HepG2 (cell line): ENCODE data around the gene MED12. TPM values are rescaled to one million over a fixed set of nuclear protein-coding genes. Genes with fewer than 3 reads are reported as not detected.

Experiments
- ATAC-seq: fragments of 200-7000 bp; cut with Tn5 transposase; 3 replicates; pipeline ENCODE4 v1.9.1; 2020; ENCODE audit warnings: mild to moderate bottlenecking, moderate library complexity
- BruUV-seq: library from RNA; stranded (reverse); fragments of 400-500 nt; replicated peaks from 2 replicates; lab custom pipeline; 2021; lab: Mats Ljungman, UMichigan
- CTCF ChIA-PET: fragments of 300-600 bp; formaldehyde crosslinking; extraction: SDS; loops from one replicate; lab custom pipeline; 2021; ENCODE audit warnings: low total read pairs, inconsistent platforms, low intra/inter-chr PET ratio; lab: Yijun Ruan, JAX
- POLR2A ChIA-PET: fragments of 350-600 bp; sonication (Branson Sonifier 250); formaldehyde crosslinking; loops from one replicate; lab custom pipeline; 2020; ENCODE audit warnings: antibody characterized with exemption, inconsistent platforms; lab: Yijun Ruan, JAX
- DNase-seq: peaks from one replicate; pipeline ENCODE4 v3.0.0-alpha.2; 2015; ENCODE audit warnings: low spot score
- FAIRE-seq: peaks from 3 replicates; lab custom pipeline; 2011; peaks lifted over from hg19 to GRCh38; lab: Jason Lieb, UNC
- H2AFZ ChIP-seq: one replicate; pipeline ENCODE4 v1.6.1; 2011; ENCODE audit warnings: low read length, inconsistent platforms
- H3K27ac ChIP-seq: fragments of 300-600 bp; 3 replicates; pipeline ENCODE4 v1.8.0; 2011; ENCODE audit warnings: mixed run types, mild to moderate bottlenecking, mixed read lengths, low read length, inconsistent platforms; ENCODE audit not compliant: insufficient read depth; ENCODE audit errors: extremely low read length
- H3K27me3 ChIP-seq, 2 experiments: fragments of 200-600 bp in 1 of 2; 2 replicates in 1 of 2; 3 replicates in 1 of 2; pipeline versions ENCODE4 v1.6.0 to v1.8.0; 2011; ENCODE audit warnings: low read length in 2 of 2, mild to moderate bottlenecking in 2 of 2, moderate library complexity in 2 of 2, inconsistent platforms in 1 of 2; ENCODE audit not compliant: insufficient read depth in 2 of 2, control insufficient read depth in 1 of 2
- H3K36me3 ChIP-seq, 2 experiments: fragments of 200-600 bp in 1 of 2; replicated peaks in 1 of 2; 2 replicates in 1 of 2; 3 replicates in 1 of 2; pipeline versions ENCODE4 v1.5.1 to v1.8.0; 2011; ENCODE audit warnings: low read length in 2 of 2, inconsistent platforms in 1 of 2; ENCODE audit not compliant: insufficient read depth in 2 of 2, control insufficient read depth in 1 of 2
- H3K4me1 ChIP-seq: 2 replicates; pipeline ENCODE4 v1.5.1; 2012; ENCODE audit warnings: low read length, inconsistent platforms; ENCODE audit not compliant: insufficient read depth
- H3K4me2 ChIP-seq: 2 replicates; pipeline ENCODE4 v1.6.0; 2011; ENCODE audit warnings: low read depth, low read length, inconsistent platforms
- H3K4me3 ChIP-seq, 3 experiments: fragments of 200-600 bp in 1 of 3; sonication (generic), shearing (Covaris generic) in 1 of 3; replicated peaks in 1 of 3; 2 replicates each; pipeline ENCODE4 v1.5.1; 2011 to 2016; ENCODE audit warnings: low read length in 3 of 3, inconsistent platforms in 2 of 3, low read depth in 2 of 3, mild to moderate bottlenecking in 2 of 3, control low read depth in 1 of 3, mixed read lengths in 1 of 3; ENCODE audit not compliant: insufficient read depth in 1 of 3
- H3K79me2 ChIP-seq: one replicate; pipeline ENCODE4 v1.6.1; 2011; ENCODE audit warnings: low read length, inconsistent platforms; ENCODE audit not compliant: insufficient read depth
- H3K9ac ChIP-seq: 2 replicates; pipeline ENCODE4 v1.6.0; 2011; ENCODE audit warnings: mild to moderate bottlenecking, low read depth, low read length, inconsistent platforms; ENCODE audit not compliant: insufficient read depth
- H3K9me3 ChIP-seq: 2 replicates; pipeline ENCODE4 v1.5.1; 2012; ENCODE audit warnings: mild to moderate bottlenecking, low read length
- H4K20me1 ChIP-seq: 2 replicates; pipeline ENCODE4 v1.6.0; 2011; ENCODE audit warnings: inconsistent platforms, mild to moderate bottlenecking, low read length, moderate library complexity; ENCODE audit not compliant: insufficient read depth
- CEBPZ ChIP-seq: IDR thresholded peaks from 2 replicates; pipeline ENCODE4 v1.6.1; 2012; ENCODE audit warnings: low read length, improper control_type of control experiment
- ESRRA ChIP-seq: sonication (generic); formaldehyde crosslinking; IDR thresholded peaks from 2 replicates; pipeline ENCODE4 v1.5.1; 2020; ENCODE audit warnings: mild to moderate bottlenecking, low read depth, missing genetic modification reagents
- GLI4 ChIP-seq: sonication (generic); formaldehyde crosslinking; IDR thresholded peaks from 2 replicates; pipeline ENCODE4 v1.5.1; 2020; ENCODE audit warnings: missing genetic modification reagents, mild to moderate bottlenecking, moderate library complexity, borderline replicate concordance
- HOXA3 ChIP-seq: sonication (generic); formaldehyde crosslinking; IDR thresholded peaks from 2 replicates; pipeline ENCODE4 v1.5.0; 2020; ENCODE audit warnings: missing genetic modification reagents
- NCOA2 ChIP-seq: sonication (generic); formaldehyde crosslinking; IDR thresholded peaks from 2 replicates; pipeline ENCODE4 v1.8.0; 2022; ENCODE audit warnings: inconsistent platforms
- TCF12 ChIP-seq, 2 experiments: fragments of 450-650 bp in 1 of 2; sonication (generic) in 1 of 2; formaldehyde crosslinking in 1 of 2; IDR thresholded peaks; 2 replicates each; pipeline versions ENCODE4 v1.6.1 to v1.8.0; 2017 to 2022; ENCODE audit warnings: antibody characterized with exemption in 1 of 2, mild to moderate bottlenecking in 1 of 2, missing genetic modification reagents in 1 of 2, moderate library complexity in 1 of 2
- USF2 ChIP-seq, 2 experiments: sonication (generic) in 1 of 2; formaldehyde crosslinking in 1 of 2; IDR thresholded peaks; 2 replicates each; pipeline versions ENCODE4 v1.5.1 to v1.6.1; 2011 to 2020; ENCODE audit warnings: borderline replicate concordance in 1 of 2, low read depth in 1 of 2, low read length in 1 of 2, mild to moderate bottlenecking in 1 of 2, missing genetic modification reagents in 1 of 2, moderate library complexity in 1 of 2
- ZMAT3 ChIP-seq: sonication (generic); formaldehyde crosslinking; conservative IDR thresholded peaks from 2 replicates; pipeline ENCODE4 v1.7.0; 2021; ENCODE audit warnings: missing genetic modification reagents
- ZNF17 ChIP-seq: sonication (generic); formaldehyde crosslinking; IDR thresholded peaks from 2 replicates; pipeline ENCODE4 v1.5.0; 2020; ENCODE audit warnings: mild to moderate bottlenecking, missing genetic modification reagents
- ZNF251 ChIP-seq: sonication (generic); formaldehyde crosslinking; IDR thresholded peaks from 2 replicates; pipeline ENCODE4 v1.9.0; 2021; ENCODE audit warnings: mild to moderate bottlenecking, missing genetic modification reagents
- ZNF34 ChIP-seq: sonication (generic); formaldehyde crosslinking; IDR thresholded peaks from 2 replicates; pipeline ENCODE4 v1.4.0; 2020; ENCODE audit warnings: mild to moderate bottlenecking, missing genetic modification reagents, borderline replicate concordance
- ZNF563 ChIP-seq: sonication (generic); formaldehyde crosslinking; IDR thresholded peaks from 2 replicates; pipeline ENCODE4 v1.8.0; 2022; ENCODE audit warnings: mild to moderate bottlenecking, moderate library complexity, missing genetic modification reagents
- ZNF747 ChIP-seq: sonication (generic); formaldehyde crosslinking; IDR thresholded peaks from 2 replicates; pipeline ENCODE4 v1.8.1; 2023; ENCODE audit warnings: missing genetic modification reagents, mild to moderate bottlenecking, borderline replicate concordance
- ZNF761 ChIP-seq: sonication (generic); formaldehyde crosslinking; conservative IDR thresholded peaks from 2 replicates; pipeline ENCODE4 v1.4.0; 2020; ENCODE audit warnings: mild to moderate bottlenecking, missing genetic modification reagents
- ZNF841 ChIP-seq: sonication (generic); formaldehyde crosslinking; IDR thresholded peaks from 2 replicates; pipeline ENCODE4 v1.8.1; 2023; ENCODE audit warnings: missing genetic modification reagents, borderline replicate concordance
- ZSCAN30 ChIP-seq: sonication (generic); formaldehyde crosslinking; IDR thresholded peaks from 2 replicates; pipeline ENCODE4 v1.5.0; 2020; ENCODE audit warnings: mild to moderate bottlenecking, missing genetic modification reagents
- WGBS: methylation state at CpG from one replicate; pipeline ENCODE4 v1.1.6; 2017; ENCODE audit warnings: low lambda C conversion rate; 5-methylcytosine and 5-hydroxymethylcytosine counted together
- in situ Hi-C: cut with HindIII; loops from 2 replicates; pipeline ENCODE4 v1.10.0; 2017; ENCODE audit warnings: low pct_unique_long_range_greater_than_20kb; ENCODE audit not compliant: extremely low pct_ligation_motif_present
- intact Hi-C: fragments of 100-400 bp; cut with micrococcal nuclease; formaldehyde crosslinking; loops from one replicate; pipeline ENCODE4 v1.10.0; 2022; ENCODE audit not compliant: unreplicated experiment
- polyA plus RNA-seq, 8 experiments: library from polyadenylated mRNA; depleted of rRNA in 3 of 8; stranded (reverse) in 7 of 8; unstranded in 1 of 8; fragments of >200 nt; fragmentation: Illumina TruSeq in 4 of 8; extraction: Trizol in 4 of 8; gene quantifications; 2 replicates each; pipeline versions ENCODE4 v1.2.1 to v1.2.3, GENCODE V29; 2011 to 2016; ENCODE audit warnings: low read depth in 4 of 8, missing spikeins in 1 of 8, mixed read lengths in 1 of 8; ENCODE audit not compliant: insufficient read depth in 1 of 8
- total RNA-seq, 5 experiments: library from RNA; depleted of rRNA; stranded (reverse); fragments of >200 nt; fragmentation: Illumina TruSeq; extraction: Trizol; gene quantifications; 2 replicates each; pipeline ENCODE4 v1.2.3, GENCODE V29; 2016; ENCODE audit warnings: low read depth in 1 of 5

Gene MED12
- total and polyA plus RNA-seq, 2 of the 13 experiments (the other 11 are each of a cell fraction or from before 2014, with no cell fraction given): 9.4 to 15.0 TPM

- no peaks in the 10 kb centered on the region for H3K36me3 ChIP-seq
- intact Hi-C loops: no loop called here
- in situ Hi-C loops: no loop called here
- DNase-seq (no peak), FAIRE-seq (no peak), ATAC-seq (no peak)
- no peak within 1 kb of the TSS for H3K9ac ChIP-seq
- H3K4me2 ChIP-seq: no peak within 1 kb of the TSS
- no TSS peak for BruUV-seq
- H3K27ac ChIP-seq: no peak within 1 kb of the TSS
- H3K27me3 ChIP-seq: no peaks in the 10 kb centered on the region
- peaks cover 23% of the 10 kb centered on the region for H3K4me1 ChIP-seq
- ChIA-PET CTCF (no interaction called here), POLR2A (interaction anchor here (0.8 kb wide), 1 partner anchor 12 kb away, joined by 3 read pairs; the partner anchor contains the start of gene MED12)
- no peaks in the 10 kb centered on the region for H3K79me2 ChIP-seq
- no peak within 1 kb of the TSS for H2AFZ ChIP-seq
- no peaks in the 10 kb centered on the region for H4K20me1 ChIP-seq
- H3K9me3 ChIP-seq: no peaks in the 10 kb centered on the region
- H3K4me3 ChIP-seq: no peak within 1 kb of the TSS
- 100% methylated on average over 1 of the region's 1 CpG for WGBS
- TF ChIP-seq TCF12 (IDR thresholded peaks at IDR 0.05) (no peak), TCF12 (CRISPR knock-in tag; IDR thresholded peaks at IDR 0.05) (no peak), CEBPZ (no peak), ZSCAN30 (CRISPR knock-in tag) (no peak), GLI4 (CRISPR knock-in tag) (no peak), ZNF747 (no peak), ZNF761 (CRISPR knock-in tag) (no peak), ZMAT3 (CRISPR knock-in tag) (no peak), ZNF34 (no peak), ZNF251 (CRISPR knock-in tag) (no peak), HOXA3 (CRISPR knock-in tag) (no peak), ZNF17 (CRISPR knock-in tag) (no peak), NCOA2 (no peak), ESRRA (CRISPR knock-in tag) (no peak), ZNF563 (no peak), USF2 (IDR thresholded peaks at IDR 0.05; ENCODE audit: low read depth, low read length) (no peak), USF2 (CRISPR knock-in tag; IDR thresholded peaks at IDR 0.05; ENCODE audit: borderline replicate concordance) (no peak), ZNF841 (no peak)
These were observed 12.0 kb upstream of the MED12 start, which contains the start of gene CXorf65 for GRCh38 chrX:71106427-71106826. Gene CXorf65, minus strand, starts transcription at chrX:71106740. Its CDS starts 184 bp downstream, at chrX:71106556.
